SU-DHL-6 (cell line): Measurements from ENCODE around the gene PGC.

Experiments used
- H2AFZ ChIP-seq: fragments of 200-600 bp; sonication (generic); 2 replicates; pipeline ENCODE4 v1.6.1; 2014; ENCODE audit warnings: low read depth, mild to moderate bottlenecking, moderate library complexity, mixed read lengths, antibody characterized with exemption, low read length; ENCODE audit not compliant: severe bottlenecking
- H3F3A ChIP-seq: fragments of 200-600 bp; shearing (Covaris generic); 2 replicates; pipeline ENCODE4 v1.6.0; 2016; ENCODE audit warnings: antibody characterized with exemption, mild to moderate bottlenecking; ENCODE audit not compliant: insufficient read depth
- H3K27ac ChIP-seq: fragments of 200-600 bp; sonication (generic); 2 replicates; pipeline ENCODE4 v1.5.1; 2016; ENCODE audit warnings: low read depth, mild to moderate bottlenecking, low read length, moderate library complexity, mixed read lengths
- H3K27me3 ChIP-seq: fragments of 200-600 bp; sonication (generic), shearing (Covaris generic); 2 replicates; pipeline ENCODE4 v1.6.0; 2014; ENCODE audit warnings: mild to moderate bottlenecking, low read length
- H3K36me3 ChIP-seq: fragments of 200-600 bp; sonication (generic); 2 replicates; pipeline ENCODE4 v1.6.1; 2014; ENCODE audit warnings: mild to moderate bottlenecking, low read length, mixed read lengths
- H3K4me2 ChIP-seq: fragments of 300-600, 200-600 bp; shearing (Covaris generic), sonication (generic); 2 replicates; pipeline ENCODE4 v1.6.0; 2014; ENCODE audit warnings: low read length, low read depth, mild to moderate bottlenecking; ENCODE audit not compliant: poor library complexity, severe bottlenecking
- H3K4me3 ChIP-seq: fragments of 200-600 bp; sonication (generic); 2 replicates; pipeline ENCODE4 v1.5.1; 2014; ENCODE audit warnings: antibody characterized with exemption, low read length, mild to moderate bottlenecking, mixed read lengths; ENCODE audit not compliant: insufficient read depth, poor library complexity, severe bottlenecking
- H3K79me2 ChIP-seq: fragments of 200-600 bp; sonication (generic); 2 replicates; pipeline ENCODE4 v1.6.1; 2014; ENCODE audit warnings: mild to moderate bottlenecking, low read length, moderate library complexity; ENCODE audit not compliant: insufficient read depth
- H3K9ac ChIP-seq: fragments of 200-600 bp; sonication (generic); 2 replicates; pipeline ENCODE4 v1.7.0; 2014; ENCODE audit warnings: mild to moderate bottlenecking, low read length
- H3K9me2 ChIP-seq: fragments of 200-600 bp; sonication (generic); replicated peaks from 2 replicates; pipeline ENCODE4 v1.6.1; 2014; ENCODE audit warnings: low read length; ENCODE audit not compliant: insufficient read depth
- H3K9me3 ChIP-seq: fragments of 200-600 bp; sonication (generic); 2 replicates; pipeline ENCODE4 v1.6.1; 2014; ENCODE audit warnings: low read length, mixed read lengths; ENCODE audit not compliant: insufficient read depth
- H4K20me1 ChIP-seq: fragments of 200-600 bp; sonication (generic); 2 replicates; pipeline ENCODE4 v1.6.1; 2014; ENCODE audit warnings: low read depth, mild to moderate bottlenecking, antibody characterized with exemption, low read length, moderate library complexity, mixed read lengths
- CTCF ChIP-seq: fragments of 200-600 bp; sonication (generic); IDR thresholded peaks from one replicate; pipeline ENCODE4 v1.5.1; 2017; ENCODE audit warnings: antibody characterized with exemption, mild to moderate bottlenecking, low read length, moderate library complexity; ENCODE audit not compliant: insufficient read depth, poor library complexity, severe bottlenecking
- EZH2phosphoT487 ChIP-seq: fragments of 200-600 bp; sonication (generic), shearing (Covaris generic); conservative IDR thresholded peaks from 2 replicates; pipeline ENCODE4 v1.6.1; 2018; ENCODE audit warnings: mild to moderate bottlenecking, antibody characterized with exemption, low read length, moderate library complexity, mixed read lengths

PGC gene

GRCh38 chr6:41712651-41713103 is 34.5 kb downstream of the PGC start:
- Histone ChIP-seq H3K9me3 (no peaks in the 10 kb centered on the region), H3K4me2 (no peak overlapping the region), H3K9me2 (no peaks in the 10 kb centered on the region), H3K27ac (no peak overlapping the region), H2AFZ (no peak overlapping the region), H3K36me3 (no peaks in the 10 kb centered on the region), H3K9ac (no peak overlapping the region), H3K27me3 (no peaks in the 10 kb centered on the region), H3F3A (peaks cover 42% of the 10 kb centered on the region), H3K79me2 (peaks cover 58% of the 10 kb centered on the region), H4K20me1 (no peaks in the 10 kb centered on the region), H3K4me3 (no peak overlapping the region)
- no peak for TF ChIP-seq EZH2phosphoT487
- TF ChIP-seq CTCF = no peak

- no peaks in the 10 kb centered on the region for H3K27me3 ChIP-seq
- no peaks in the 10 kb centered on the region for H4K20me1 ChIP-seq
- no peaks in the 10 kb centered on the region for H3K36me3 ChIP-seq
- H3K9ac ChIP-seq = no peak overlapping the region
- no peak overlapping the region for H3K4me2 ChIP-seq
- H3K9me3 ChIP-seq = no peaks in the 10 kb centered on the region
- H2AFZ ChIP-seq = no peak overlapping the region
- H3K4me3 ChIP-seq = no peak overlapping the region
- no peaks in the 10 kb centered on the region for H3K9me2 ChIP-seq
- H3K27ac ChIP-seq = 0 out of 2 replicates have a peak overlapping the region, but pooled peaks have one; percentile 2
- TF ChIP-seq CTCF (no peak), EZH2phosphoT487 (no peak)
- peaks cover 53% of the 10 kb centered on the region for H3F3A ChIP-seq
- H3K79me2 ChIP-seq = peaks cover 53% of the 10 kb centered on the region
Measured at GRCh38 chr6:41711323-41712038, 35.7 kb downstream of the PGC start.

- TF ChIP-seq EZH2phosphoT487 = no peak
- TF ChIP-seq CTCF = no peak
- peaks cover 50% of the 10 kb centered on the region for H3K79me2 ChIP-seq
- H3K36me3 ChIP-seq = no peaks in the 10 kb centered on the region
- H2AFZ ChIP-seq = no peak overlapping the region
- H3K9me2 ChIP-seq = no peaks in the 10 kb centered on the region
- H3F3A ChIP-seq = peaks cover 62% of the 10 kb centered on the region
- no peaks in the 10 kb centered on the region for H3K9me3 ChIP-seq
- no peak overlapping the region for H3K9ac ChIP-seq
- no peaks in the 10 kb centered on the region for H3K27me3 ChIP-seq
- no peaks in the 10 kb centered on the region for H4K20me1 ChIP-seq
- H3K27ac ChIP-seq = peak overlapping the region; percentile 93; the same call in 1 of the 2 replicates
- H3K4me3 ChIP-seq = no peak overlapping the region
- no peak overlapping the region for H3K4me2 ChIP-seq
Measured at GRCh38 chr6:41709375-41709774, 37.8 kb downstream of the PGC start.
